Stimulated activated naive CD8-positive, alpha-beta T cell treated with anti-CD3 and anti-CD28 coated beads, Interleukin-15, Interleukin-2, amounts not matched to agents 100 U/mL and 50 U/mL, for 24 hours (primary cell): ENCODE data around the gene TMEM14A.
A peak's percentile ranks its signal among the peaks of the same experiment; 100 is the strongest.
"Not testable (repeated sequence)": the region's sequence is repeated elsewhere in the genome, so short reads cannot be mapped to it uniquely, and the experiment has no call there.

ENCODE experiments used
- ATAC-seq: fragments of 150-1000 bp; cut with Tn5 transposase; one replicate; pipeline ENCODE4 v1.10.0; 2021
- DNase-seq: peaks from one replicate; pipeline ENCODE4 v3.0.0; 2021

The TMEM14A gene

GRCh38 chr6:52670502-52671409, at the start of gene TMEM14A:
TSS of gene TMEM14A (plus strand) at chr6:52671113. CDS start at chr6:52677103, 5,990 bp downstream.
- ATAC-seq (peak; percentile 99), DNase-seq (peak; percentile 95)

- DNase-seq (no peak), ATAC-seq (no peak)
These were observed 49.3 kb upstream of the TMEM14A start for GRCh38 chr6:52621631-52622030.

GRCh38 chr6:52622810-52623209, 48.1 kb upstream of the TMEM14A start:
- DNase-seq (no peak), ATAC-seq (no peak)

DNA sequence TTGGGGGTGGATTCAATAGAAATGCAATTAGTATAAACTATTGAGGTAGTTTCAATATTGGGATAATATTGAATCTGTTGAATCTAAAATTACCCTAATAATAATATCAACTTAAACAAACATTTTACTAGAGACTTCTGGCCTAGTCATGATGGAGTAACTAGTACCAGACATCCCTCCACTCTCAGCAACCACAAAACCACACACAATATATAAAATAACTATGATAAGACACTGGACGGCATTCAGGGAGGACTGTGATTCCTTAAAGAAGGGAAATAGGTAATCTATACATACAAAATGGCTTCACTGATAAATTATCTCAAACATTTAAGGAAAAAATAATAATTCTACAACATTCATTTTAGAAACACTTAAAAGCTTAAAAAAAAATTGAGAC, 38.9 kb upstream of the TMEM14A start:
- DNase-seq (no peak), ATAC-seq (no peak)

GRCh38 chr6:52634211-52634610, 36.7 kb upstream of the TMEM14A start:
- ATAC-seq (no peak), DNase-seq (no peak)

DNA sequence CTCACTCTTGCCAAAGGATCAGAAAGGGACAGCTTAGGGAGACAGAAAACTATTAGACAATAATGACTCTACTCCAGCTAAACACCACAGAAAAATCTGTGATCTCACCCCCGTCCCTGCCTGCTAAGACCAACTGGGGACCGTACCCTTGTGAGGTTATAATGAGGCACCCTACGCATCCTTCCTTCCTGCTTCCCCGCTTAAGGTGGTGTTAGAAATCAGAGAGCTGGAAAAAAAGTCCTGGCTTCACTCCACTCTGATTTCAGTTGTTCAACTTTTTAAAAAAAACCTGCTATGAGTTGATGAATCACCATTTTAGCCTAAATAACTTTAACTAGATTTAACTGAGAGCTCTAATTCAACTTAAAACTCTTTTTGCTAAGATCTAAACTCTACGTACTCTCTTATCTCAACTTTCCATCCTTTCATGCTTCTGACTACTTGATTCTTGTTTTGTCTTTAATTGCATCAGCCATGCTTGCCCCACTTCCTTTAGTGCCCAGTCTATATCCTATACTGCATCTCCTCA, 35.8 kb upstream of the TMEM14A start:
- no peak for DNase-seq
- ATAC-seq: peak; percentile 49

- ATAC-seq: no peak
These were observed 34.1 kb upstream of the TMEM14A start for GRCh38 chr6:52636830-52637229.

GRCh38 chr6:52639493-52639892, 31.4 kb upstream of the TMEM14A start:
- DNase-seq: no peak
- no peak for ATAC-seq

More at GRCh38 chr6:52636830-52637229, 34.1 kb upstream of the TMEM14A start:
- DNase-seq: no peak

DNA sequence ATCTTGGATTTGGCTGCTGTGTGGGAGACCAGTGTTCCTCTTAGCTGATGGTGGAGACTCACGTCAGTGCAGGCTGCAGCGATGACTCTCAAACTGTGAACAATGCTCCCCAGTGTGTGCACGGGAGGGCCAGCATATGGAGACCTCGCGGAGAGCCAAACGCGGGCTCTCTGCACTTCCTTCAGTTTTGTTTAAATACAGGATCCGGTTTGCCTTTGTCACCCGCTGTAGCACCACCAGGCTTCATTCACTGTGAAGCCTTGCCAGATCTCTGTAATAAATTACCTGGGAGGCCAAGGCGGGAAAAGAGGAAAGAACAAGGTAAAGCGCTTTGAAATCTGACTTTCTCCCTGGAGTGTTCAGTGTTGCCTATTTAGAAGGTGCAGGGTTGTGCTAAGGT, 30.7 kb upstream of the TMEM14A start:
- DNase-seq (no peak), ATAC-seq (no peak)

- ATAC-seq (no peak), DNase-seq (no peak)
These were observed 30.0 kb upstream of the TMEM14A start for GRCh38 chr6:52640916-52641315.

DNA sequence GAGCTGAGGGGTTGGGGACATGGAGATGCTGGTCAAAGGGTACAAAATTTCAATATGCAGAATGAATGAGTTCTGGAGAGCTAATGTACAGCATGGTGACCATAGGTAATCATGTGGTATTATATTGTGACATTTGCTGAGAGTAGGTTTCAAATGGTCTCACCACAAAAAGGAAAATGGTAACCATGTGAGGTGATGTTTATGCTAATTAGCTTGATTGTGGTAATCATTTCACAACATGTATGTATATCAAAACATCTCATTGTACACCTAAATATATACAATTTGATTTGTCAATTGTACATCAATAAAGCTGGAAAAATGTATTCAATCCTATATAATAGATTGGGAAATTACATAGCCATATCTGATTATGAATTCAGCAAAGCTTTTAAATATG, 29.5 kb upstream of the TMEM14A start:
- no peak for DNase-seq

DNA sequence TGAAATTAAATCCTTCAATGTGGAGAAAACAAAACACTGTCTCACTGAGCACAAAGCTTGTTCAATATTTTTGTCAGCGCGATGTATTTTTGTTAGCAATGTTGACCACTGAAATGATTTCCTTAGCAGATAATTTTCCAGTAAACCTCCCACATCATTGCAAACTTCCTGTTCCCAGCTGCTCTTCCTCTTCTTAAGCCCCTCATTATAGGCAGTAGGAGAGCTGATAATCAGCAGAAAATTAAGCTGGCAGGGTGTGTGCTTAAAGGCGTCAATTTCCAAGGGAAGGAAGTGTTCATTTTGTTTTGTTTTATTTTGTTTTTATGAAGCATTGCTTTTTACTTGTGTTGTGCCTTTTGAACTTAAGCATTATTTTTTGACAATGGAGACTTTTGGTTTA, 29.1 kb upstream of the TMEM14A start:
- DNase-seq (no peak), ATAC-seq (no peak)

More for the DNA sequence above, 29.5 kb upstream of the TMEM14A start:
- ATAC-seq: no peak

DNA sequence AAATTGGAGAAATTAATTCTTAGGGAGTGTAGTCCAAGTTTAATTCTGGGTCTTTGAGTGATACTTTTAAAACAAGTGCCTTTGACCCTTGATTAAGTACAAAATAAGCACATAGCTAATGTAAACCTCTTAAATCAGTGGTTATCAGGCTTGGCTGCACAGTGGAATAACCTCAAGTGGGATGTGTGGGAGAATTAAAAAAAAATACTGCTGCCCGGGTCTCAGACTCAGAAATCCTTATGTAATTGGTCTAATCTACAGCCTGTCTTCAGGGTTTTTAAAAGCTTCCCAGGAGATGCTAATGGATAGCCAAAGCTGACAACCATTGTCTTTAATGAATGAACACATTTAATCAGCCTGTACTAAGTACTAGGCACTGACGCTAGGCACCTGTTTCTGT, 28.5 kb upstream of the TMEM14A start:
- DNase-seq (no peak), ATAC-seq (no peak)

DNA sequence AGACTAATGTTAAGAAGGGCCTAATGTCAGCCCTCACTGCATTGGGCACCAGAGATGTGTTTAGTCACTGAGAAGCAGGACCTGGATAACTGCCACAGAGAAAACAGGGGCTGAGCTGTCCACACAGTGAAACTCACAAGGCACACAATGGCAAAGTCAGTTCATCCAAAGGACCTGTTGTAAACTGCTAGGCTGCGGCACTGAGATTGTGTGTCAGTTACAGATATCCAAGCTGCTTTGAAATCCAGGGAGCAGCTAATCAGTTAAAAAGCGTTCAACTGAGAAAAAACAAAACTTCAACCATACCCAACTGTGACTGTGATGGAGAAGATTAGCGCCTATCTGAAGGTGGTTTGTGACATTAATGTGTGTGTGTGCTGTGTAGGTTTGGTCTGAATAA, 27.8 kb upstream of the TMEM14A start:
- no peak for ATAC-seq
- no peak for DNase-seq

DNA sequence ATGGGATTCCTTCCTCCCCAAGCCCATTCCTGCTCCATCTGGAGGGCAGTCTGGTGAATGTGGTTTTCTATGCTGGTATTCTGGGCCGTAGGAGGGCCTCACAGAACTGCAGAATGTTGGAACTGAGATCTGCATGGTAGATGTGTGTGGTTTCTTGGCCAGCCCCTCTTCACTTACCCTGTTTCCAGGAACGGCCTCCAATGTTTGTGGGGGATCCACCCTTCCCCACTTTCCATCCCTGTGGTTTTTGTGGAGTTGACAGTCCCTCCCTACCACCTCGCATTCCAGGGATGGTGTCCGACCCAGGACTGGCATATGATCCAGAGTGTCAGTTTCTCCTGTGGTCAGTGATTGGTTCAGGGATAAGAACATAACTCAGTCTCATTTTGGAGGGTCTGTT, 26.7 kb upstream of the TMEM14A start:
- DNase-seq (no peak), ATAC-seq (no peak)

GRCh38 chr6:52645976-52646375, 24.9 kb upstream of the TMEM14A start:
- no peak for DNase-seq
- ATAC-seq: no peak

- DNase-seq (no peak), ATAC-seq (no peak)
These were observed 23.7 kb upstream of the TMEM14A start for GRCh38 chr6:52647199-52647598.

GRCh38 chr6:52649536-52650160, 21.3 kb upstream of the TMEM14A start:
- no peak for DNase-seq
- no peak for ATAC-seq

- ATAC-seq: no peak
- no peak for DNase-seq
These were observed 20.0 kb upstream of the TMEM14A start for GRCh38 chr6:52650941-52651340.

DNA sequence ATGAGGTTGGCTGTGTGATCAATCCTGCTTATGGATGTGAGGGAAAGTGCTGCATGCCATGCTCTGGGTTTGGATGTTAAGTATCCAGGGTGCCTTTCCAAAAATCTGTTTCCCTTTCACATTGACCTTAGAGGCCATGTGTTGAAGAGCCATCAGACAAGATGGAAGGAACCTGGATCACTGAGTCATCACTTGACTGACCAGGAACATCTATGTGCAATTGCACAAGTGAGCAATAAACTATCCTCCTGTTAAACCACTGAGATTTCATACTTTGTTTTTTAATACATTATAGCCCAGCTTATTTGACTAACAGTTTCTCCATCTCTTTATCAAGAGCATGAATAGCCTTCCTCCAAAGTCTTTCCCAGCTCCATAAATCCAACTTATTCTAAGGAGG, 17.8 kb upstream of the TMEM14A start:
- DNase-seq (no peak), ATAC-seq (no peak)

DNA sequence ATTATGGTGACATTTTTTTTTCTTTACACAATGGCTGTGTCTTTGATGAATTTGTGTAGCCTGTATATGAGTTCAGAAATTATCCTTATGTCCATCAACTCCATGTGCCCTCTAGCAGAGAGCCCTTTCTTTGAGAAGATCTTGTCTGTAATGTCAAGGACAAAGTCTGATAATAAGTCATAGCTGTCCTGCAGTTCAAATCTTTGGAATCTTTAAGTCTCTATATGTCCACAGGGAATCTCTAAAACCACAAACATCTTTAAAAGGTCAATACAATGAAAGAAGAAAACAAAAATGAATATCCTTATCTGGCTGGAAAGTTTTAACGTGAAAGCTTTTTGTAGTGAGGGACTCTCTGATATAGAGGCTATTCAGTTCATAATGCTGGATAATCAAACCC, 16.9 kb upstream of the TMEM14A start:
- ATAC-seq: no peak

DNA sequence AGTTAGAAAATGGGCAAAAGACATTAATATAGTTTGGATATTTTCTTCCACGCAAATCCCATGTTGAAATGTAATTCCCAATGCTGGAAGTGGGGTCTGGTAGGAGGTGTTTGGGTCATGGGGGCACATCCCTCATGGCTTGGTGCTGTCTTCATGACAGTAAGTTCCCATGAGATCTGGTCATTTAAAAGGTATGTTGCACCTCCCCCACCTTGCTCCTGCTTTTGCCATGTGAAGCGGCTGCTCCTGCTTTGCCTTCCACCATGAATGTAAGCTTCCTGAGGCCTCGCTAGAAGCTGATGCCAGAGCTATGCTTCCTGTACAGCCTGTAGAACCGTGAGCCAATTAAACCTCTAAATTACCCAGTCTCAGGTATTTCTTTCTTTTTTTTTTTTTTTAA, 16.3 kb upstream of the TMEM14A start:
- DNase-seq: no peak
- no peak for ATAC-seq

More for the DNA sequence above, 16.9 kb upstream of the TMEM14A start:
- DNase-seq: no peak

GRCh38 chr6:52655941-52656340, 15.0 kb upstream of the TMEM14A start:
- not testable (repeated sequence) for ATAC-seq, DNase-seq
